ENCODE results near the gene SLITRK1. TPM values are rescaled to one million over a fixed set of nuclear protein-coding genes. Genes with fewer than 3 reads are reported as not detected.

The SLITRK1 gene
- total RNA-seq, 1 experiment from 2014 or later: 0.49 TPM

DNA sequence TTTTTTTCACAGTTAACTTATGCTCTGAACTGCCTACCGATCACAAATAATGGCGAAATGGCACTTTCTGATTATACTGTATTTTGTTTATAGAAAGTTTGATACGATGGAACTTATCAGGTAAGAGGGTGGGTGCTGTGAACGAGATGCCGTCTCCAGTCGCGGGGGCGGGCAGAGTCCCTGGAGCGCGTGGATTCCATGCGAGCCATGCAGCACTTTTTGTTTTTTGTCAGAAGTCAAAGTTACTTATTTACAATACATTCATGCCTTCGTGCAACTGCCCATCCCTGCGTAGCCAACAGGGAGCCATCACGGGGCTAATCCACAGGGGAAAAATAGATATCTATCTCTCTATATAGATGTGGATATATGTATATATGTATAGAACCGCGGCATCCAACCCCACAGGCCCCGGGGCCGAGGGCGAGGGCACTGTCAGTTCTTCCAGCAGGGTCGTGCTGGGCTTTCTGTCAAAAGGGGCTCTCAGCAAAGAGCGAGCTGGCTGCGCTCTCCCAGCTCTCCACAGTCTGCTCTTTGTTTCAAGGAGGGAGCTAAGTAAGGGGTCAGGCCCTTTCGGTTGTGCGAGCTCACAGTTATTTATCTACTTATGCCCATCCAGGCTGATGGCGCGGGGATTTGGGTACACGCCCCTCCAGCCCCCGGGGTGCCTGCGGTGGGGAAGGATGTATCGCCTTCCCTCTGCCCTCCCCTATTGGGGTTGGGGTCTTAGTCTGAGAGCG lies 3.4 kb downstream of the SLITRK1 start:
- H3K9me3 ChIP-seq (ENCODE audit: low read depth, low read length, poor library complexity, severe bottlenecking): no peaks in the 10 kb centered on the region
- H3K36me3 ChIP-seq (ENCODE audit: insufficient read depth, low read length, poor library complexity, severe bottlenecking): no peaks in the 10 kb centered on the region
- peaks cover 15% of the 10 kb centered on the region for H3K27me3 ChIP-seq (replicated peaks; ENCODE audit: insufficient read depth, low read depth, low read length, poor library complexity)
- no peak overlapping the region for H3K27ac ChIP-seq (ENCODE audit: low read depth, low read length, poor library complexity, severe bottlenecking)
- BruUV-seq (replicated peaks): no TSS peak
- CTCF ChIA-PET: no interaction called here
- TF ChIP-seq, protein P1, sequence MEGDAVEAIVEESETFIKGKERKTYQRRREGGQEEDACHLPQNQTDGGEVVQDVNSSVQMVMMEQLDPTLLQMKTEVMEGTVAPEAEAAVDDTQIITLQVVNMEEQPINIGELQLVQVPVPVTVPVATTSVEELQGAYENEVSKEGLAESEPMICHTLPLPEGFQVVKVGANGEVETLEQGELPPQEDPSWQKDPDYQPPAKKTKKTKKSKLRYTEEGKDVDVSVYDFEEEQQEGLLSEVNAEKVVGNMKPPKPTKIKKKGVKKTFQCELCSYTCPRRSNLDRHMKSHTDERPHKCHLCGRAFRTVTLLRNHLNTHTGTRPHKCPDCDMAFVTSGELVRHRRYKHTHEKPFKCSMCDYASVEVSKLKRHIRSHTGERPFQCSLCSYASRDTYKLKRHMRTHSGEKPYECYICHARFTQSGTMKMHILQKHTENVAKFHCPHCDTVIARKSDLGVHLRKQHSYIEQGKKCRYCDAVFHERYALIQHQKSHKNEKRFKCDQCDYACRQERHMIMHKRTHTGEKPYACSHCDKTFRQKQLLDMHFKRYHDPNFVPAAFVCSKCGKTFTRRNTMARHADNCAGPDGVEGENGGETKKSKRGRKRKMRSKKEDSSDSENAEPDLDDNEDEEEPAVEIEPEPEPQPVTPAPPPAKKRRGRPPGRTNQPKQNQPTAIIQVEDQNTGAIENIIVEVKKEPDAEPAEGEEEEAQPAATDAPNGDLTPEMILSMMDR (conservative IDR thresholded peaks at IDR 0.05; ENCODE audit: low read depth, low read length): no peak
- no peak for TF ChIP-seq EZH2 (IDR thresholded peaks at IDR 0.05; ENCODE audit: borderline replicate concordance, low read depth, low read length, poor library complexity, severe bottlenecking)
- intact Hi-C loops (cut with micrococcal nuclease; ENCODE audit: unreplicated experiment): no loop called here
- peaks cover 7% of the 10 kb centered on the region for H3K4me1 ChIP-seq (ENCODE audit: insufficient read depth, low read length, poor library complexity, severe bottlenecking)
- DNase-seq (ENCODE audit: low spot score): no peak
- POLR2A ChIA-PET (ENCODE audit: low non-redundant PET): no interaction called here
- peak overlapping the region; percentile 30 for H3K4me3 ChIP-seq (ENCODE audit: low read depth, low read length, poor library complexity, severe bottlenecking)

GRCh38 chr13:83877651-83878355 lies 4.5 kb downstream of the SLITRK1 start:
- DNase-seq (ENCODE audit: low spot score): no peak
- ChIA-PET CTCF (no interaction called here), POLR2A (ENCODE audit: low non-redundant PET) (no interaction called here)
- no peaks in the 10 kb centered on the region for H3K9me3 ChIP-seq (ENCODE audit: low read depth, low read length, poor library complexity, severe bottlenecking)
- intact Hi-C loops (cut with micrococcal nuclease; ENCODE audit: unreplicated experiment): no loop called here
- H3K36me3 ChIP-seq (ENCODE audit: insufficient read depth, low read length, poor library complexity, severe bottlenecking): no peaks in the 10 kb centered on the region
- no peak overlapping the region for H3K27ac ChIP-seq (ENCODE audit: low read depth, low read length, poor library complexity, severe bottlenecking)
- H3K4me1 ChIP-seq (ENCODE audit: insufficient read depth, low read length, poor library complexity, severe bottlenecking): peaks cover 7% of the 10 kb centered on the region
- TF ChIP-seq EZH2 (IDR thresholded peaks at IDR 0.05; ENCODE audit: borderline replicate concordance, low read depth, low read length, poor library complexity, severe bottlenecking): no peak
- TF ChIP-seq, protein P1 (conservative IDR thresholded peaks at IDR 0.05; ENCODE audit: low read depth, low read length): no peak
- no peak overlapping the region for H3K4me3 ChIP-seq (ENCODE audit: low read depth, low read length, poor library complexity, severe bottlenecking)
- BruUV-seq (replicated peaks): no TSS peak
- peaks cover 15% of the 10 kb centered on the region for H3K27me3 ChIP-seq (replicated peaks; ENCODE audit: insufficient read depth, low read depth, low read length, poor library complexity)

GRCh38 chr13:83876546-83876945 lies 5.7 kb downstream of the SLITRK1 start:
- Histone ChIP-seq H3K4me1 (ENCODE audit: insufficient read depth, low read length, poor library complexity, severe bottlenecking) (peaks cover 7% of the 10 kb centered on the region), H3K36me3 (ENCODE audit: insufficient read depth, low read length, poor library complexity, severe bottlenecking) (no peaks in the 10 kb centered on the region), H3K27ac (ENCODE audit: low read depth, low read length, poor library complexity, severe bottlenecking) (no peak overlapping the region), H3K4me3 (ENCODE audit: low read depth, low read length, poor library complexity, severe bottlenecking) (no peak overlapping the region), H3K27me3 (replicated peaks; ENCODE audit: insufficient read depth, low read depth, low read length, poor library complexity) (peaks cover 15% of the 10 kb centered on the region), H3K9me3 (ENCODE audit: low read depth, low read length, poor library complexity, severe bottlenecking) (no peaks in the 10 kb centered on the region)
- ChIA-PET POLR2A (ENCODE audit: low non-redundant PET) (no interaction called here), CTCF (no interaction called here)
- BruUV-seq (replicated peaks): no TSS peak
- TF ChIP-seq EZH2 (IDR thresholded peaks at IDR 0.05; ENCODE audit: borderline replicate concordance, low read depth, low read length, poor library complexity, severe bottlenecking): no peak
- TF ChIP-seq, protein P1 (conservative IDR thresholded peaks at IDR 0.05; ENCODE audit: low read depth, low read length): no peak
- intact Hi-C loops (cut with micrococcal nuclease; ENCODE audit: unreplicated experiment): no loop called here
- no peak for DNase-seq (ENCODE audit: low spot score)

All from A673 (cell line).